ENCODE measurements around the gene TRIM46. TPM values are rescaled to one million over a fixed set of nuclear protein-coding genes. Genes with fewer than 3 reads are reported as not detected.

Gene TRIM46
- total RNA-seq, 1 donor from 2014 or later, result 10.7 TPM

GRCh38 chr1:155196103-155196892, 22.6 kb downstream of the TRIM46 start:
- Mint-ChIP-seq H3K36me3 (ENCODE audit: low read depth) (peaks cover 19% of the 10 kb centered on the region), H3K9me3 (ENCODE audit: low read depth) (no peaks in the 10 kb centered on the region), H3K27ac (ENCODE audit: unreplicated experiment) (peak overlapping the region; percentile 36), H3K27me3 (ENCODE audit: low read depth) (no peaks in the 10 kb centered on the region), H3K4me1 (ENCODE audit: low read depth) (peaks cover 40% of the 10 kb centered on the region), H3K4me3 (ENCODE audit: unreplicated experiment) (no peak overlapping the region)
- no peak for TF ChIP-seq CTCF (IDR thresholded peaks at IDR 0.05)
- peak; percentile 66 for DNase-seq (ENCODE audit: low spot score)

GRCh38 chr1:155196893-155197638, 23.4 kb downstream of the TRIM46 start:
- Mint-ChIP-seq H3K4me1 (ENCODE audit: low read depth) (peaks cover 37% of the 10 kb centered on the region), H3K4me3 (ENCODE audit: unreplicated experiment) (no peak overlapping the region), H3K27ac (ENCODE audit: unreplicated experiment) (no peak overlapping the region), H3K9me3 (ENCODE audit: low read depth) (no peaks in the 10 kb centered on the region), H3K36me3 (ENCODE audit: low read depth) (peaks cover 19% of the 10 kb centered on the region), H3K27me3 (ENCODE audit: low read depth) (no peaks in the 10 kb centered on the region)
- TF ChIP-seq CTCF (IDR thresholded peaks at IDR 0.05), result no peak
- DNase-seq (ENCODE audit: low spot score), result peak; percentile 77

- Mint-ChIP-seq H3K36me3 (ENCODE audit: low read depth) (peaks cover 19% of the 10 kb centered on the region), H3K4me3 (ENCODE audit: unreplicated experiment) (no peak overlapping the region), H3K27me3 (ENCODE audit: low read depth) (no peaks in the 10 kb centered on the region), H3K27ac (ENCODE audit: unreplicated experiment) (no peak overlapping the region), H3K4me1 (ENCODE audit: low read depth) (peaks cover 32% of the 10 kb centered on the region), H3K9me3 (ENCODE audit: low read depth) (no peaks in the 10 kb centered on the region)
- peak; percentile 67 for DNase-seq (ENCODE audit: low spot score)
- TF ChIP-seq CTCF (IDR thresholded peaks at IDR 0.05), result no peak
These were observed 24.4 kb downstream of the TRIM46 start for GRCh38 chr1:155197901-155198546.

GRCh38 chr1:155198547-155198906, 24.9 kb downstream of the TRIM46 start:
- H3K27ac Mint-ChIP-seq (ENCODE audit: unreplicated experiment), result no peak overlapping the region
- peak; percentile 47 for DNase-seq (ENCODE audit: low spot score)
- peaks cover 19% of the 10 kb centered on the region for H3K36me3 Mint-ChIP-seq (ENCODE audit: low read depth)
- H3K27me3 Mint-ChIP-seq (ENCODE audit: low read depth), result no peaks in the 10 kb centered on the region
- TF ChIP-seq CTCF (IDR thresholded peaks at IDR 0.05), result no peak
- H3K9me3 Mint-ChIP-seq (ENCODE audit: low read depth), result no peaks in the 10 kb centered on the region
- H3K4me1 Mint-ChIP-seq (ENCODE audit: low read depth), result peaks cover 27% of the 10 kb centered on the region
- H3K4me3 Mint-ChIP-seq (ENCODE audit: unreplicated experiment), result no peak overlapping the region

GRCh38 chr1:155199792-155200191, 26.1 kb downstream of the TRIM46 start:
- H3K27ac Mint-ChIP-seq (ENCODE audit: unreplicated experiment), result no peak overlapping the region
- peak; percentile 36 for DNase-seq (ENCODE audit: low spot score)
- peaks cover 14% of the 10 kb centered on the region for H3K4me1 Mint-ChIP-seq (ENCODE audit: low read depth)
- no peaks in the 10 kb centered on the region for H3K9me3 Mint-ChIP-seq (ENCODE audit: low read depth)
- no peak overlapping the region for H3K4me3 Mint-ChIP-seq (ENCODE audit: unreplicated experiment)
- H3K36me3 Mint-ChIP-seq (ENCODE audit: low read depth), result peaks cover 21% of the 10 kb centered on the region
- no peaks in the 10 kb centered on the region for H3K27me3 Mint-ChIP-seq (ENCODE audit: low read depth)
- no peak for TF ChIP-seq CTCF (IDR thresholded peaks at IDR 0.05)
